ENCODE results near the gene POLR2E.
"Not testable (repeated sequence)": the region's sequence is repeated elsewhere in the genome, so short reads cannot be mapped to it uniquely, and the experiment has no call there.

DNA sequence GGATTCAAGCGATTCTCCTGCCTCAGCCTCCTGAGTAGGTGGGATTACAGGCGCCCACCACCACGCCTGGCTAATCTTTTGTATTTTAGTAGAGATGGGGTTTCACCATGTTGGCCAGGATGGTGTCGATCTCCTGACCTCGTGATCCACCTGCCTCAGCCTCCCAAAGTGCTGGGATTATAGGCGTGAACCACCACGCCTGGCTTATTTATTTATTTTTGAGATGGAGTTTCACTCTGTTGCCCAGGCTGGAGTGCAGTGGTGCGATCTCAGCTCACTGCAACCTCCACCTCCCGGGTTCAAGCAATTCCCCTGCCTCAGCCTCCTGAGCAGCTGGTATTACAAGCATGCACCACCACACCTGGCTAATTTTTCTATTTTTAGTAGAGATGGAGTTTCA lies 19.6 kb upstream of the POLR2E start:
- not testable (repeated sequence) for TF ChIP-seq POLR2A (IDR thresholded peaks at IDR 0.05)
- TF ChIP-seq, protein P1, sequence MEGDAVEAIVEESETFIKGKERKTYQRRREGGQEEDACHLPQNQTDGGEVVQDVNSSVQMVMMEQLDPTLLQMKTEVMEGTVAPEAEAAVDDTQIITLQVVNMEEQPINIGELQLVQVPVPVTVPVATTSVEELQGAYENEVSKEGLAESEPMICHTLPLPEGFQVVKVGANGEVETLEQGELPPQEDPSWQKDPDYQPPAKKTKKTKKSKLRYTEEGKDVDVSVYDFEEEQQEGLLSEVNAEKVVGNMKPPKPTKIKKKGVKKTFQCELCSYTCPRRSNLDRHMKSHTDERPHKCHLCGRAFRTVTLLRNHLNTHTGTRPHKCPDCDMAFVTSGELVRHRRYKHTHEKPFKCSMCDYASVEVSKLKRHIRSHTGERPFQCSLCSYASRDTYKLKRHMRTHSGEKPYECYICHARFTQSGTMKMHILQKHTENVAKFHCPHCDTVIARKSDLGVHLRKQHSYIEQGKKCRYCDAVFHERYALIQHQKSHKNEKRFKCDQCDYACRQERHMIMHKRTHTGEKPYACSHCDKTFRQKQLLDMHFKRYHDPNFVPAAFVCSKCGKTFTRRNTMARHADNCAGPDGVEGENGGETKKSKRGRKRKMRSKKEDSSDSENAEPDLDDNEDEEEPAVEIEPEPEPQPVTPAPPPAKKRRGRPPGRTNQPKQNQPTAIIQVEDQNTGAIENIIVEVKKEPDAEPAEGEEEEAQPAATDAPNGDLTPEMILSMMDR (IDR thresholded peaks at IDR 0.05): not testable (repeated sequence)
